GM18867 (cell line): ENCODE measurements around the gene CRADD.
"Not testable (repeated sequence)": the region's sequence is repeated elsewhere in the genome, so short reads cannot be mapped to it uniquely, and the experiment has no call there.

ENCODE experiments used
- ATAC-seq: cut with Tn5 transposase; IDR thresholded peaks from one replicate; pipeline ENCODE4 v1.9.1; 2021; ENCODE audit warnings: mild to moderate bottlenecking, moderate library complexity; ENCODE audit not compliant: unreplicated experiment

The CRADD gene

DNA sequence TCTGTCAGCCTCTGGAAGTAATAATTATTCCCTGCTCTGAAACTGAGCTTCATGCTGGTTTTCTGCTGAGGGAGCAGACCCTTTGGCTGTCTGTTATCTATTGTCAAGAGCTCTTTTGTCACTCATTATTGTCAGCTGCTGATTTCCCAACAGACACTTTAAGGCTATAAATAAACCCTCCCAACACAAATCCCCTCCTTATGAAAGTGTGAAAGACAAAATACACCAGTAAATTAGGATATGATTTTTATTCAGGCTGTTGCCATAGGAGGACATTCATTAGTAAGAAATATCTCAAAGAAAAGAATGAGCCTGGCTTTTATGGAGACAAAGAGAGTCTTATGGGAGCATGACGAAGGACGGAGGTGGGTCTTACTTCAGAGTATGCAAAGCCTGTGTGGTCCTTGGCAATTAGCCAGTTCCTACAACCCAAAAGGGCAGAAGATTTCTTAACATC, 180.8 kb downstream of the CRADD start:
- no peak for ATAC-seq

DNA sequence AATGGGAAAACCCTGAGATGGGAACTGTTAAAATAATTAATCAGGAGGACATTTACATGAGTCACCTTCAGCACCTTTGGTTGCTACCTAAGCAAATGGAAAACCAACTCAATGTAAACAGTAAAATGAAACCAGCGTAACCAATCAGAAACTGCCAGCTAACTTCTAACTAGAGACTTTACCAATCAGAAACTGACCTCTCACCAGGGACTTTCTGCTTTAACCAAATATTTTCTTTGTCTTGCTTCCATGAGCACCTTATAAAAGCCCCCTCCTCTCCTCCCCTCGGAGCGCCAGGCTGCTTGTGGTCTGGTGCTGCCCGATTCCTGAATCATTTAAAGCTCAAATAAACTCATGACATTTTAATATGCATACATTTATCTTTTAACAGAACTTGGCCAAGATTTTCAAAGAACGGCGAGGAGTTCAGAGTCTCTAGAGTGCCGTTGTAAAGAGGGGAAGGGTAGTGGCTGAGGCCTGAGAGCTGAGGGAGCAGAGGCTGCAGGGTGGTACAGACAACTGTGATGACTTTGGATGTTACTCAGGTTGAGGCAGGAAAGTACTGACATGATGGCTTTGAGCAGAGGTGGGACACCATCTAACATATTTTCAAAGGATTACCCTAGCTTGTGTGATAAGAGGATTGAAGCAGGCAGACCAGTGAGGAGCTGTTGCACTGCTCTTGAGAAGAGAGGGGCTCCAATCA, 183.6 kb downstream of the CRADD start:
- ATAC-seq: no peak

DNA sequence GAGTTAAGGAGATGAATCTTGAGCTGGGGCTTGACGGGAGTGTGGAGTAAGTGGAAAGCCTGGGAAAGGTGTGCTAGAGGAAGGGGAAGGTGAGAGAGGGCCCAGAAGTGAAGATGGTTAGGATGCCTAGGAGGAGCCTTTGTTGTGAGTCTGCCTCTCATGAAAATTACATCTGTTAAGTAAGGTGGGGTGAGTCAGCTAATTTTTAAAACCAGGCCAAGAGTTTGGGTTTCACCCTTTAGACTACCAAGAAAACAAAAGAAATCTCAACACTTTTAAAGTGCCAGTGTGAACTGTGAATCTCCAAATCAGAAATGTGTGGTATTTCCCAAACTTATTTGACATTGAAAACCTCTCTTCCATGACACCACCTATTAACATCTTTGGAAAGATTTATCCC, 185.2 kb downstream of the CRADD start:
- no peak for ATAC-seq

DNA sequence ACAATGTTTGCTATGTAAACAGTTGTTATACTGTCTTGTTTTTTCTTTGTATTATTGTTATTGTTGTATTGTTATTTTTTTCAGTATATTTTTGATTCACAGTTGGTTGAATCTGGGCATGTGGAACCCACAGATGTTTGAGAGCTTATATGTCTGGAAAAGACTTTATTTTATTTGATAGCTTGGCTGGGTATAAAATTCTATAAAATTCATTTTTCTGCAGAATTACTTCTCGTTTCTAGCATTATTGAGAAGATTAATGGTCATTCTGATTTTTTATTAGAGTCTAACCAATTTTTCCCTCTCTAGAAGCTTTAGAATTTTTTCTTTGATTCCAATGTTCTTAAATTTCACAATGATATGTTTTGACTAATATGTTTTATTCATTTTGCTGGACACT, 188.6 kb downstream of the CRADD start:
- no peak for ATAC-seq

DNA sequence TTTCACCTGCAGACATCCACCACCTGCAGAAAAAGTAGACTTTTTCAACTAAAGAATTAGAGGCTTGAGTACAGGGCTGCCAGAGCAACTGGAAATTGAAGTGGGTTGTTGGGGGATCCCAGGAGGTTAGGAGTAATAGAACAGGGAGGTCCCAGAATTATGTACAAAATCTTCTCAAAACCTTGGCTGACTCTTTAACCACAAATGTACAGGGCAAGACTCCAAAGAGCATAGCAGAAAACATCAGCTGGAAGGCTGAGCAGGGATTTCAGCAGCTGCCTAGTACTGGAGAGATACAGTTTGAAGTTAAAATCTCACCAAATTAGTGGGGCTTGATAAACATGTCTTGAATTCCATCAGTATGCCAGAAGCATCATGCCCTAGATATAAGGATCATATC, 191.6 kb downstream of the CRADD start:
- ATAC-seq: no peak

DNA sequence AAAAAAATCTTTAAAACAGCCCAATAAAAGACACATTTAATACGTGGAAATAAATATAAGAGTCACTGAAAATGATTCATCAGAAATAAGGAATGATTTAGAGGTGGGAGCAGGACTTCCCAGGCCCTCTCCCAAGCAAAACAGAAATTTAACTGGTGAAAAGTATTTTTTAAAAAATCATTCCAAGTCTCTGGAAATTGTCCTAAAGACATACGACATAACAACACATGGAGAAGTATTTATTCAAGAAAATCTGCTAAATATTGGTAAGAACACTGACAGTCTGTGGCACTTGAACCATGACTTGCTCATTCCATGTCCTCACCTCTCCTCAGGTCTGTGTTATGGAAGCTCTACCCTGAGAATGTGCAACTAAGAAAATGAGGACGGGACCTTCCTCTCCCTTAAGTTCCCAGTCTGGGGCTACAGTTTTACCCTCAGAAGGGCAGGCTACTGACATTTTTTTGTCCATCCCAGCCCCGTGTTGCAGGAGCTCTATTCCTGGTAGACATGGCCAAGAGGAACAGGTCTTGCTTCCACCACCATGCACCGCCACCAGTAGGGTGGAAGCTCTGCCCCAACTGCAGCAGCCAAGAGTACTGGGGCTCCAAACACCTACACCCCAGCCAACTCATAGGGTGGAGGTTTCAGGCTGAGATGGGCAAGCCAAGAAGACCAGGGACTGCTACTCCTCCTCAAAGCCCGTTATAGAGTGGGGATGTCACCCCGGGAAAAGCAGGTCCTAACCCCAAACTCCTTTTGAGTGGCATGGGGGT, 193.0 kb downstream of the CRADD start:
- no peak for ATAC-seq

DNA sequence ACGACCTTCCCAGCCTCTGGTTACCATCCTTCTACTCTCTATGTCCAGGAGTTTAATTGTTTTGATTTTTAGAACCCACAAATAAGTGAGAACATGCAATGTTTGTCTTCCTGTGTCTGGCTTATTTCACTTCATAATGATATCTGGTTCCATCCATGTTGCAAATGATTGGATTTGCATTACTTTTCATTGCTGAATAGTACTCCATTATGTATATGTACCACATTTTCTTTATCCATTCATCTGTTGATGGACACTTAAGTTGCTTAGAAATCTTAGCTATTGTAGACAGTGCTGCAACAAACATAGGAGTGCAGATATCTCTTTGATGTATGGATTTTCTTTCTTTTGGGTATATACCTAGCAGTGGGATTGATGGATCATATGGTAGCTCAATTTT, 194.4 kb downstream of the CRADD start:
- ATAC-seq: not testable (repeated sequence)

DNA sequence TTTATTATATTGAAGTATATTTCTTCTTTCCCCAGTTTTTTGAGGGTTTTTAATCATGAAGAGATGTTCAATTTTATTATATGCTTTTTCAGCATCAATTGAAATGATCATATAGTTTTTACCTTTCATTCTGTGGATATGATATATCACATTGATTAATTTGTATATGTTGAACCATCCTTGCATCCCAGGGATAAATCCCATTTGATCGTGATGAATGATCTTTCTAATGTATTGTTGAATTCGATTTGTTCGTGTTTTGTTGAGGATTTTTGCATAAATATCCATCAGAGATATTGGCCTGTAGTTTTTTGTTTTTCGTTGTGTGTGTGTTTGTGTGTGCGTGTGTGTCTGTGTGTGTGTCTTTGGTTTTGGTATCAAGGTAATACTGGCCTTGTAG, 196.4 kb downstream of the CRADD start:
- no peak for ATAC-seq

DNA sequence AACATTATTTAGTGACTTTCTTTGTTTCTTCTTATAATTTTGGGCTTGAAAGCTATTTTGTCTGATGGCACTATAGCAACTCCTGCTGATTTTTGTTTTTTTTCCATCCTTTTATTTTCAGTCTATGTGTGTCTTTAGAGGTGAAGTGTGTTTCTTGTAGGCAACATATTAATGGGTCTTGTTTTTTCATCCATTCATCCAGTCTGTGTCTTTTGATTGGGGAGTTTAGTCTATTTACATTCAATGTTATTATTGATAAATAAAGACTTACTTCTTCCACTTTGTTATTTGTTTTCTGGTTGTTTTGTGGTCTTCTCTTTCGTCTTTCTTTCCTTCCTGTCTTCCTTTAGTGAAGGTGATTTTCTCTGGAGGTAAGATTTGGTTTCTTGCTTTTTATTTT, 198.0 kb downstream of the CRADD start:
- ATAC-seq: no peak

DNA sequence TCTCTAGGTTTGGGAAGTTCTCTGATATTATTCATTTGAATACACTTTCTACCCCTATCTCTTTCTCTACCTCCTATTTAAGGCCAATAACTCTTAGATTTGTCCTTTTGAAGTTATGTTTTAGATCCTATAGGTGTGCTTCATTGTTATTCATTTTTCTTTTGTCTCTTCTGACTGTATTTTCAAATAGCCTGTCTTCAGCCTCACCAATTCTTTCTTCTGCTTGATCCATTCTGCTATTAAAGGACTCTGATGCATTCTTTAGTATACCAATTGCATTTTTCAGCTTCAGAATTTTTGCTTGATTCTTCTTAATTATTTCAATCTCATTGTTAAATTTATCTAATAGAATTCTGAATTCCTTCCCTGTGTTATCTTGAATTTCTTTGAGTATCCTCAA, 199.2 kb downstream of the CRADD start:
- no peak for ATAC-seq

DNA sequence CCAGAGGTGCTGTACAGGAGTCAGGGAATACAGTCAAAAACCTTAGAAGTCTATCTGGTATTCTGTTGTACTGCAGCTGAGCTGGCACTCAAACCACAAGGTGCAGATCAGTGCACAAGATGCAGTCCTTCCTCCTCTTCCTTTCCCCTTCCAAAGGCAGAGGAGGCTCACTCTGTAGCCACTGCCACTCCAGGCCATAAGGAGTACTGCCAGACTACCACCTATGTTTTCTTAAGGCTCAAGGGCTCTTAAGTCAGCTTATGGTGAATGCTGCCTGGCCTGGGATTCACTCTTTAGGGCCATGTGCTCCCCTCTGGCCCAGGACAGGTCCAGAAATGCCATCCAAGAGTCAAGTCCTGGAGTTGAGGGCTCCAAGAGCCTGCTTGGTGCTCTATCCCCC, 200.3 kb downstream of the CRADD start:
- no peak for ATAC-seq

DNA sequence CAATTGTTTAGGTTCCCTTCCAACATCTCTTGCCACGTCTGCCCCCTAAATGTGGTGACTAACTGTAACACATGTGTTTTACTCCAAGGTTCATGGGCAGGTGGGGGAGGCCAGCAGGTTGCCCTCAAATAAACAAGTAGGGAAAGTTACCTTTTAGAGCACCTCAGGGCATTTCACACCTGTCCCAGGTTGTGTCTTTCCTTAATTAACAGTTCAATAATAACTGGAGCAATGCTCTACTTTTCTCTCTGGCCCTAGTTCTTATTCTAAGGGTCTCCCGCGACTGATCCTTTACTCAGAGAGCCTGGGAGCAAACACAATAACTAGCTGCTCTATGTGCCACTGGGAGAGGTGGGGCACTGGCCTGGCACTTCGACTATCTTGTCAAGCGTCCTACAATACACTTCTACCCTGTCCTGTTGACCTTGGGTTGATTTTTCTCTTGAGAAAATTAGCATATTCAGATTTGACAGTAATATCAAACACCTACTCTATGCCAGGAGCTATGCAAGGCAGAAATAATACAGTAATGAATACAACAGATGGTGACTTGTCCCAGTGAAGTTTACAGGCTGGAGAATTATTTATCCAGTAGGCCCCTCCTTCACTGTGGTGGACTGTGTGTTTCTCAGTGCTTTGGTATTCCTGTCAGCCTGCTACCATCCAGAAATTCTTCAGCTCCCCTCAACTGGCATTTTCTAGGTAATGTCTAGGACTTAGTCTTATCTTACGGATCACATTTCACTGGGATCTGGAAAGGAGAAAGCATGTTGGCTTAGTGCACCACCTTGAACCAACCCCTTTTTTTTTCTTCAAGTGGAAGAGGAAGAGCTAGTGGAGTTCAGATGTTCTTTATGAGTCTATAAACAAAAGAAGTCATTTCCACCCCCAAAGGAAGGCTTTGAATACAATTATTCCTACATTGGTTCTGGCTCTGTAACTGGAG, 202.6 kb downstream of the CRADD start:
- no peak for ATAC-seq

DNA sequence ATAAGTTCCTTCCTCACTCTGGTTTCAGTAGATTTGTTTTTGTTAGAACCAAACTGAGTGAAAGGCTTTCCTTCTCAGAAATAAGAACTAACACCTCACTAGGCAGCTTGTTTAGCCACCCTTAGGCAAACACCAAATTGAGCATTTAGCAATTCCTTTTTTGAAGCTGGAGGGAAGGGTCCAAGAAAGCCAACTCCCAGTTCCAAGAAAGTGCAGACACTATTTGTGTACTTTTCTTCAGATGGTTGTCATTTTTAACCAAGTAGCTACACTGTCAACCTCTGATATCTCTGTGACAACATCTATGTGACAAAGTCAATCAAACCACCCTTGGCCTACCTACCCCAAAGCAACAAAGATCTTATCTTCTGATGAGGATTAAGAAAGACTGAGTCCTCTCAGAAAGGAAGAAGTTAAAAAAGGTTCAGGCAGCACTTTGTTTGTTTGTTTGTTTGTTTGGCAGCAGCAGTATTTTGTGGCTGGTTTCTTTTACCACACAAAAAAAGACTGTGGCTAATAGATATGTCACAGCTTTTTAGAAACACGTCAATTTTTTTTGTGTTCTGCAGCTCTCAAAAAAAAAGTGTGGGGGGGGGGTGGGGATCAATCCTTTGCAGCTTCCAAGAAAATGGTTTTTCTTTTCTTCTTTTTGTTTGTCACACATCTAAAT, 203.8 kb downstream of the CRADD start:
- ATAC-seq: peak; percentile 64

DNA sequence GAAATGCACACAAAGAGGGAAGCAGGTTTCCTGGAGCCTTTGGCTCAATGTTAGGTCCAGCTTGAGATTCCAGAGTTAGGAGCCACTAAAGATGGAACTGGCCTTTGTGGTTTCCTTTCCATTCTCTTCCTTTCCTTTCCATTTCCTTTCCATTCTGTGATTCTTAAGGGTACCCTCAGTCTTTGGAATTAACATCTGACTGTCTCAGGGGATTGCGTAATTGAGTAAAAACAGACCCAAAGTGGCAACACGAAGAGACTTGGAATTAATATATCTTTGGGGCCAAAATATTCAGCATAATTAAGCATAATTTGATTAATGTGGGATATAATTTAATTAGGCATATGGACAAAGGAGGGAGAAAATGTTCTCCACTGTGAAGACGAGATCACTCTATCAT, 205.6 kb downstream of the CRADD start:
- ATAC-seq: no peak

DNA sequence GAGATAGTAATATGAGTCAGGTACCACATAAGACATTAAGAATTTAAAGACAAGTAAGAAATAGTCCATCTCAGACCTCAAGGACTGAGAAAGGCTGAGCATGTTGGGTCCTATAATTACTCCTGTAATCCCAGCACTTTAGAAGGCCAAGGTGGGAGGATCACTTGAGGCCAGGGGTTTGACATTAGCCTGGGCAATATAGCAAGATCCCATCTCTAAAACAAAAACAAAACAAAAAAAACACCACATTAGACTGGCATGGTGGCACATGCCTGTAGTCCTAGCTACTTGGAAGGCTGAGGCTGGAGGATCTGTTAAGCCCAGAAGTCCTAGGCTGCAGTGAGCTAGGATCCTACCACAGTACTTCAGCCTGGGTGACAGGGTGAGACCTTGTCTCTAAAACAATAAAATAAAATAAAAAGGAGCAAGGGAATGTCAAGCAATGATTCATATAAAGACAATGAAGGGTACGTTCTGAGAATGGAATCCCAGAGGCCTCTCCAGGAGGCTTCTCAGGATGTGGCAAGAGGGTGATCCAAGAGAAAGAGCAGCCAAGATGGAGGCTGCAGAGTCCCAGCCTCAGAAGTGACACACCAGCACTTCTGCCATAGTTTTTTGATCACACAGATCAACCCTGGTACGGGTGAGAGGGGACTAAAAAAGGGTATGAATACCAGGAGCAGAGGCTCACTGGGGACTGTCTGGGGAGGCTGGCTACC, 206.4 kb downstream of the CRADD start:
- ATAC-seq: no peak

DNA sequence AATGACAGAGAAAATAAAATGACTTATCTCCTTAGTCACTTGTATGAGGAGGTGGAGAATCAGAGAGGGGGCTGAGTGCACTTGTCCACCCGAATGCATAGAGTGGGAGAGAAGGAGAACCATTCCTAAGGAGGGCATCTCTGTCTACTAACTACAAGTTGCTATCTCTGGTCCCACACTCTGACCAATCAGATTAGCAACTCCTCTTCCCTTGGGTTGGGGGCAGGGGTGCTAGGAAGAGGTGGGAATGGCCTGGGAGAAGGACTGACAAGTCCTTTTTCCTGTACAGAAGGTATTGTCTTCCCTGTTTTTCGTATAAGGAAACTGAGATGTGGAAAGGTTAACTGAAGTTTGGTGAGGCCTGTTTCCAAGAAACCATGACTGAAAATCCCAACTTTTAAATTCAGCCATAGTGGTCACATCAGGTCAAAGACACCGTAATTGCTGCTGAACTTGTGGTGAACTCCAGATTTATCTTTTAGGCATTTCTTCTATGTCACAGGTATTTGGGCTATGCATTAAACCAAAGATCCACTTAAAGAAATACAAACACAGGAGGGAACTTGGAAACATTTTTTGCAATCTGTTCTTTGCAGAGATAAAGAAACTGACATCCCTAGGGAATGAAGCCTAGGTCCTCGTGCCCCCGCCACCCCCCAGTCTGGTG, 207.8 kb downstream of the CRADD start:
- ATAC-seq: no peak

DNA sequence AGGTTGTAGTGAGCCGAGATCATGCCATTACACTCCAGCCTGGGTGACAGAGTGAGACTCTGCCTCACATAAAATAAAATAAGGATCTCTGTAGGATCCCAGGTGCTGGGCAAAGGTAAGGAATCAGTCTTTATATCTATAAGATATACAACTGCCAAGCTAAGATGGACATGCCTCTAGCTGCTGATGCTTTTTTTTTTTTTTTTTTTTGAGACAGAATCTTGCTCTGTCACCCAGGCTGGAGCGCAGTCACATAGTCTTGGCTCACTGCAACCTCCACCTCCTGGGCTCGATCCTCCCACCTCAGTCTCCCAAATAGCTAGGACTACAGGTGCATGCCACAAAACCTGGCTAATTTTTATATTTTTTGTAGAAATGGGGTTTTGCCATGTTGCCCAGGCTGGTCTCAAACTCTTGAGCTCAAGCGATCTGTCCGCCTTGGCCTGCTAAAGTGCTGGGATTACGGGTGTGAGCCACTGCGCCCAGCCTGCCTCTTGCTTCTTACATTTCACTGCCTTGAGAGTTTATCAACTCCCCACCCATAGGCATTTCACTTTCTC, 208.9 kb downstream of the CRADD start:
- ATAC-seq: not testable (repeated sequence)

DNA sequence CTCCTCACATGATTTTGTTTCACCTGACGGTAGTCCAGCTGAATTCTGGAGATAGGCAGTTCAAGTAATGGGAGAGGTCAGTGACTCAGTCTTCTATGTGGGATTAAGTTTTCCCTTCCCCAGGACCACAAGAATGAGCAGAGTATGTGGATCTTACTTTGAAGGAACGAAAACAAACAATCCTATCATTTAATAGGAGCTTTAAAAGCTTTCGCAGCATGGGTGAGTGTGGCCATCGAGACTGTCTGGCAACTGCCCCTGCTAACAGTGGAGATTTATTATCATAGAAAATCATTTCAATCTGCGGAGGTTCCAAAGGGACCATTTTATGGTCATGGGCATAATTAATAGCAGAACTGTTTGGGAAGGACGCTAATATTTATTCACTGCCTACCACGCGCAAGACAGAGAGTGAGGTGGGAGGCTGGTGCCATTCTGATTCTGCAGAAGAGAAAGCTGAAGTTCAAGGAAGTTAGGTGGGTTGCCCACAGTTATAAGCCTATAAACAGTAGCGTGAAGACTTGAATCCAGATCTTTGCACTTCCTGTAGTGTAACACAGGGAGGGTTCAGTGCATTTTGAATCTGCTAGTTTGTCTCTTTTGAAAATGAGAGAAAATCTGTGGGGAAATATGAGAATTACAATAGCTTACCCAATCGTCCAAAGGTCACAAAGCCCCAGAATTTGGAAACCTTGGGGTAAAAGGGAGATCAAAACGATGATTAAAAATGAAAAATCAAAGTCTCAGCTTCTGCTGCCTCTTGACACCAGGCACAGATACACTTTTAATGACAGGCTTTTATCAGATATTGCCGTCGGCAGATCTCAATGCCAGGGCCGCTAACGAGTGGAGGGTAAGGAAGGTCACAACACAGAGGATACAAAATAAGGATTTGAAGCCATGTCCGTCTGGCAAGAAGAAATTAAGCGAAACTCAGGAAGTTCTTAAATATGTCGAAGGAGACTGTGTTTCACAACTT, 209.6 kb downstream of the CRADD start:
- no peak for ATAC-seq
